HepG2 (cell line): ENCODE measurements around the gene TAS2R40. TPM values are rescaled to one million over a fixed set of nuclear protein-coding genes. Genes with fewer than 3 reads are reported as not detected.
A peak's percentile ranks its signal among the peaks of the same experiment; 100 is the strongest.

ENCODE experiments used
- ETV6 ChIP-seq: sonication (generic); formaldehyde crosslinking; conservative IDR thresholded peaks from 2 replicates; pipeline ENCODE4 v1.4.0; 2020; ENCODE audit warnings: missing genetic modification reagents
- FOXK1 ChIP-seq: sonication (generic); formaldehyde crosslinking; IDR thresholded peaks from 2 replicates; pipeline ENCODE4 v1.4.0; 2020; ENCODE audit warnings: low read depth, missing genetic modification reagents, borderline replicate concordance
- FOXO1 ChIP-seq: sonication (generic); formaldehyde crosslinking; IDR thresholded peaks from 2 replicates; pipeline ENCODE4 v1.4.0; 2020; ENCODE audit warnings: missing genetic modification reagents
- KAT8 ChIP-seq: IDR thresholded peaks from 2 replicates; pipeline ENCODE4 v1.6.1; 2016; ENCODE audit warnings: missing genetic modification reagents, missing compliant biosample characterization
- LCORL ChIP-seq, 2 experiments: fragments of 450-650 bp in 1 of 2; sonication (generic) in 1 of 2; formaldehyde crosslinking in 1 of 2; IDR thresholded peaks; 2 replicates each; pipeline versions ENCODE4 v1.5.0 to v1.6.1; 2017 to 2020; ENCODE audit warnings: antibody characterized with exemption in 1 of 2, missing genetic modification reagents in 1 of 2
- NR2F1 ChIP-seq, 2 experiments: fragments of 450-650 bp in 1 of 2; formaldehyde crosslinking in 1 of 2; IDR thresholded peaks; 2 replicates each; pipeline versions ENCODE4 v1.5.0 to v1.6.1; 2016 to 2020; ENCODE audit warnings: mild to moderate bottlenecking in 1 of 2, missing compliant biosample characterization in 1 of 2, missing genetic modification reagents in 1 of 2, moderate library complexity in 1 of 2
- TRIM22 ChIP-seq: fragments of 450-650 bp; IDR thresholded peaks from 2 replicates; pipeline ENCODE4 v1.6.1; 2017
- XRCC5 ChIP-seq: fragments of 200-400 bp; formaldehyde crosslinking; optimal IDR thresholded peaks from 2 replicates; pipeline ENCODE3; 2017; ENCODE audit warnings: mild to moderate bottlenecking, low read length
- ZNF205 ChIP-seq: IDR thresholded peaks from 2 replicates; pipeline ENCODE4 v1.6.1; 2018; ENCODE audit warnings: missing biosample characterization, missing genetic modification reagents
- ZNF660 ChIP-seq: sonication (generic); formaldehyde crosslinking; IDR thresholded peaks from 2 replicates; pipeline ENCODE4 v1.5.1; 2020; ENCODE audit warnings: mild to moderate bottlenecking, low read depth, missing genetic modification reagents, borderline replicate concordance
- ZNF816 ChIP-seq: sonication (generic); formaldehyde crosslinking; IDR thresholded peaks from 2 replicates; pipeline ENCODE4 v1.8.0; 2022; ENCODE audit warnings: missing genetic modification reagents, mild to moderate bottlenecking, borderline replicate concordance
- polyA plus RNA-seq, 8 experiments: library from polyadenylated mRNA; depleted of rRNA in 3 of 8; stranded (reverse) in 7 of 8; unstranded in 1 of 8; fragments of >200 nt; fragmentation: Illumina TruSeq in 4 of 8; extraction: Trizol in 4 of 8; gene quantifications; 2 replicates each; pipeline versions ENCODE4 v1.2.1 to v1.2.3, GENCODE V29; 2011 to 2016; ENCODE audit warnings: low read depth in 4 of 8, missing spikeins in 1 of 8, mixed read lengths in 1 of 8; ENCODE audit not compliant: insufficient read depth in 1 of 8
- total RNA-seq, 5 experiments: library from RNA; depleted of rRNA; stranded (reverse); fragments of >200 nt; fragmentation: Illumina TruSeq; extraction: Trizol; gene quantifications; 2 replicates each; pipeline ENCODE4 v1.2.3, GENCODE V29; 2016; ENCODE audit warnings: low read depth in 1 of 5
- TF ChIP-seq, protein P1 (sequence below): sonication (generic); formaldehyde crosslinking; IDR thresholded peaks from 2 replicates; pipeline ENCODE4 v1.8.0; 2022; ENCODE audit warnings: mild to moderate bottlenecking, missing genetic modification reagents

Gene TAS2R40
- total and polyA plus RNA-seq, 2 of the 13 experiments (the other 11 are each of a cell fraction or from before 2014, with no cell fraction given) = not detected

GRCh38 chr7:143248761-143249354, 27.0 kb downstream of the TAS2R40 start (continued):
- TF ChIP-seq NR2F1 (CRISPR knock-in tag; IDR thresholded peaks at IDR 0.05) = peak; percentile 90 to 92
- 0 out of 2 replicates have a peak, but pooled peaks have one; percentile 26 for TF ChIP-seq KAT8 (CRISPR knock-in tag)
- no peak; the same call in 1 of the 2 replicates for TF ChIP-seq FOXK1 (CRISPR knock-in tag)
- no peak for TF ChIP-seq TRIM22
- peak; percentile 67; the same call in 1 of the 2 replicates for TF ChIP-seq ZNF205 (CRISPR knock-in tag)
- TF ChIP-seq XRCC5 = peak; percentile 43
- TF ChIP-seq ZNF816 (CRISPR knock-in tag) = no peak
- TF ChIP-seq, protein P1, sequence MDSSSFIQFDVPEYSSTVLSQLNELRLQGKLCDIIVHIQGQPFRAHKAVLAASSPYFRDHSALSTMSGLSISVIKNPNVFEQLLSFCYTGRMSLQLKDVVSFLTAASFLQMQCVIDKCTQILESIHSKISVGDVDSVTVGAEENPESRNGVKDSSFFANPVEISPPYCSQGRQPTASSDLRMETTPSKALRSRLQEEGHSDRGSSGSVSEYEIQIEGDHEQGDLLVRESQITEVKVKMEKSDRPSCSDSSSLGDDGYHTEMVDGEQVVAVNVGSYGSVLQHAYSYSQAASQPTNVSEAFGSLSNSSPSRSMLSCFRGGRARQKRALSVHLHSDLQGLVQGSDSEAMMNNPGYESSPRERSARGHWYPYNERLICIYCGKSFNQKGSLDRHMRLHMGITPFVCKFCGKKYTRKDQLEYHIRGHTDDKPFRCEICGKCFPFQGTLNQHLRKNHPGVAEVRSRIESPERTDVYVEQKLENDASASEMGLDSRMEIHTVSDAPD (CRISPR knock-in tag) = 0 out of 2 replicates have a peak, but pooled peaks have one; percentile 34
- TF ChIP-seq LCORL (IDR thresholded peaks at IDR 0.05) = no peak
- TF ChIP-seq LCORL (CRISPR knock-in tag; IDR thresholded peaks at IDR 0.05) = peak; percentile 84
- TF ChIP-seq ETV6 = 0 out of 2 replicates have a peak, but pooled peaks have one; percentile 40
- TF ChIP-seq FOXO1 (CRISPR knock-in tag) = 0 out of 2 replicates have a peak, but pooled peaks have one; percentile 7
- TF ChIP-seq ZNF660 (CRISPR knock-in tag) = no peak
